LNCaP clone FGC (cell line): ENCODE data around the gene KSR2.

Experiments used
- DNase-seq: peaks from one replicate; pipeline ENCODE4 v3.0.0-alpha.2; 2011; ENCODE audit warnings: low read depth
- H3K4me3 ChIP-seq: 2 replicates; pipeline ENCODE4 v1.5.1; 2011; ENCODE audit warnings: mild to moderate bottlenecking, low read depth, low read length, control low read depth
- TF ChIP-seq, protein P1 (sequence below): IDR thresholded peaks from 2 replicates; pipeline ENCODE4 v1.5.1; 2012; ENCODE audit warnings: mild to moderate bottlenecking; ENCODE audit not compliant: control insufficient read depth, insufficient read depth; ENCODE audit errors: extremely low read depth

Gene KSR2

DNA sequence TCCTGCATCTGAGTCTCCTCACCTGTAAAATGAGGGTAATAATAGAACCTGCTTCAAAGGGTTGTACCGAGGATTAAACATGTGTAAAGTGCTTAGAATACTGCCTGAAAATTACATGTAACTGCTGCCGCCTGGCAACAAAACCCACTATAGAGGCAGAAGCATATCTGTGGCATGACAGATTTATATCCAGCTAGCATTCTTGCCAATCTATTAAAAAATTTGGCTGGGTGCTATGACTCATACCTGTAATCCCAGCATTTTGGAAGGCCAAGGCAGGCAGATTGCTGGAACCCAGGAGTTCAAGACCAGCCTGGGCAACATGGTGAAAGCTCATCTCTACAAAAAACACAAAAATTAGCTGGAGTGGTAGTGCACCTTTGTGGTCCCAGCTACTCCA, 16.4 kb upstream of the KSR2 start:
- DNase-seq = no peak
- TF ChIP-seq, protein P1, sequence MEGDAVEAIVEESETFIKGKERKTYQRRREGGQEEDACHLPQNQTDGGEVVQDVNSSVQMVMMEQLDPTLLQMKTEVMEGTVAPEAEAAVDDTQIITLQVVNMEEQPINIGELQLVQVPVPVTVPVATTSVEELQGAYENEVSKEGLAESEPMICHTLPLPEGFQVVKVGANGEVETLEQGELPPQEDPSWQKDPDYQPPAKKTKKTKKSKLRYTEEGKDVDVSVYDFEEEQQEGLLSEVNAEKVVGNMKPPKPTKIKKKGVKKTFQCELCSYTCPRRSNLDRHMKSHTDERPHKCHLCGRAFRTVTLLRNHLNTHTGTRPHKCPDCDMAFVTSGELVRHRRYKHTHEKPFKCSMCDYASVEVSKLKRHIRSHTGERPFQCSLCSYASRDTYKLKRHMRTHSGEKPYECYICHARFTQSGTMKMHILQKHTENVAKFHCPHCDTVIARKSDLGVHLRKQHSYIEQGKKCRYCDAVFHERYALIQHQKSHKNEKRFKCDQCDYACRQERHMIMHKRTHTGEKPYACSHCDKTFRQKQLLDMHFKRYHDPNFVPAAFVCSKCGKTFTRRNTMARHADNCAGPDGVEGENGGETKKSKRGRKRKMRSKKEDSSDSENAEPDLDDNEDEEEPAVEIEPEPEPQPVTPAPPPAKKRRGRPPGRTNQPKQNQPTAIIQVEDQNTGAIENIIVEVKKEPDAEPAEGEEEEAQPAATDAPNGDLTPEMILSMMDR = no peak
- H3K4me3 ChIP-seq = no peak overlapping the region

DNA sequence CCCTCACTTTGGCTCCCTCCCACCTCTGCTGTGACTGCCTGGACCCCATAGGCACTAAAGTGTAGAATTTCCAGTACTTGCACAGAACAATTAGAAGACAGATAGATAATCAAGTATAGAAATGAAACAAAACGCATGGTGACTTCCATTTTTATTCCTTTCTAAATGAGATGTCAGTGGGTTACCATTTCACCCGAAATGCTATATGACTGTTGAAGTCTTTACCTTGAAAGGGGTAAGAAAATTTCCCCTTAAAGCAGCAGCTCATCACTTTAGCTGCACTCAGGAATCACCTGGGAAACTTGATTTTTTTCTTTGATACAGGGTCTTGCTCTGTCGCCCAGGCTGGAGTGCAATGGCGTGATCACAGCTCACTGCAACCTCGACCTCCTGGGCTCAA, 12.5 kb upstream of the KSR2 start:
- H3K4me3 ChIP-seq = no peak overlapping the region
- no peak for DNase-seq
- TF ChIP-seq, protein P1 = no peak

DNA sequence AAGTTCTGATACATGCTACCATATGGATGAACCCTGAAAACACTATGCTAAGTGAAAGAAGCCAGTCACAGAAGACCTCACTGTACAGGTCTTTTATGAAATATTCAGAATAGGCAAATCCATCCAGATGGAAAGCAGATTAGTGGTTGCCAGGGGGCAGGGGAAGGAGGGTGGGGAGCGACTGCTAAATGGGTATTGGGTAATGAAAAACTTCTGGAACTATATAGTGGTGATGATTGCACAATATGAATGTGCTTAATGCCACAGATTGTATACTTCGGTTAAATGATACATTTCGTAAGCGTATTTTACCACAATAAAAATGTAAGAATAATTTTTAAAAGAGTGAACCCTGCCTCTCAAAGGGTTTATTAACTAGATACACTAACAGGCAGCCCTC, 11.8 kb upstream of the KSR2 start:
- H3K4me3 ChIP-seq = no peak overlapping the region
- DNase-seq = no peak
- TF ChIP-seq, protein P1 = no peak

DNA sequence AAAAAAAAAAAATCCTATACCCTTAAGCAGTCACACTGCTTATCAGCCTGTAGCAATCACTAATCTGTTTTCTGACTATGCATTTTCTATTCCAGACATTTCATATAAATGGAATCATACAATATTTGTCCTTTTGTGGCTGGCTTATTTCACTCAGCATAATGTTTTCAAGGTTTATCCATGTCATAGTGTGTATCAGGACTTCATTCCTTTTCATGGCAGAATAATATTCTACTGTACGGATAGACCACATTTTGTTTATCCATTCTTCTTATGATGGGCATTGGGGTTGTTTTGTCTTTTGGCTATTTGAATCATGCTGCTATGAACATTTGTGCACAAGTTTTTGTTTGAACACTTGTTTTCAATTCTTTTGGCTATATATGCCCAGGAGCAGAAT, 8.6 kb upstream of the KSR2 start:
- no peak for DNase-seq
- no peak overlapping the region for H3K4me3 ChIP-seq
- TF ChIP-seq, protein P1 = no peak

DNA sequence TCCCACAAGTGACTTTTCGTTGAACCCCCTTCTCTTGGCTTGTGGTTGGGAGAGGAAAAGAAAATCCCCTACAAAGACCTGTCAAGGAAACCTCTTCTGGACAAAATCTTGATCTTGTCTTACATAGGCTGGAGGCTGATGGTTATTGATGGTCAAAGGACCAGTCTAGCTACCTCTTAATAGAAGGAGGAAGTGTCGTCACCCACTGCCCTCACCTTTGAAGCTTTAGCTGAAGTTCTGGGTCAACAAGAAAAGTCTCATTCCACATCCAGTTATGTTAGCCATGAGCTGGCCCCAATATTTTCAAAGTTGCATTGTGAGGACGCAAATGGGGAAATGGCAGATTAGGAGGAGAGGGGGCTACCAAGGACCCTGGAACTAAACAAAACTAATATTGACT, 6.2 kb upstream of the KSR2 start:
- TF ChIP-seq, protein P1 = no peak
- no peak for DNase-seq
- H3K4me3 ChIP-seq = no peak overlapping the region

DNA sequence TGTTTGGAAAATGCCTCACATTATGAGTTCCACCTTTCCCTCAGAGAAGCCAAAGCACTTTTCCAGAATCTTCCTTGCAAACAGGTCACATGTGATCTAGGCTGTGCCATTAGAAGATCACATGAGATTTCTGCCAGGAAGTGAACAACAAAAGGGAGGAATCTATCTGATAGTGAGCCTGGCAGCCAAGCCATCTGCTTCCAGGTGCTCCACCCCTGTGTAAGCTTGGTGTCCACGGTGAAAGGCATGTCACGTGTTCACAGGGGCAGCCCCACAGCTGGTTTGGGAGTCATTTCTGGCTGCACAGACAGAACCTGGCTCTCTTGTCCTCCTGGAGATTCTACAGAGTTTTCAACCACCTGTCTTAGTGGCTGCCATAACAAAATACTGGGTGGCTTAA, 3.5 kb upstream of the KSR2 start:
- no peak for DNase-seq
- TF ChIP-seq, protein P1 = no peak
- no peak overlapping the region for H3K4me3 ChIP-seq

DNA sequence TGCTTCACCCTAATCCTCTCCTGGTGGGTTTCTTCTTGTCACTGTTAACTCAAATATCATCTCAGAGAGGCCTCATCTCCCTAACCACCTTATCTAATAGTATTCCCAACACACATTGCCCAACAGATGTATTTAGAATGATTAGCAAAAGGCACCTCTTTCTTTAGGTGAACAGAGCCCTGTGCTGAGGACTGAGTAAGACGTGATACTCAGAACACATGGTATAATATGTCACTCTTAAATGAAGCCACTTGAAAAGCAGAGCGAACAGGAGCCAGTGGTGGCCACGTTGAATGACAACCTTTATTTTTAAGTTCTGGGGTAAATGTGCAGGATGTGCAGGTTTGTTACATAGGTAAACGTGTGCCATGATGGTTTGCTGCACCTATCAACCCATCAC, 1.5 kb upstream of the KSR2 start:
- H3K4me3 ChIP-seq = no peak overlapping the region
- no peak for DNase-seq
- TF ChIP-seq, protein P1 = no peak
